Measurements from ENCODE around the gene SEL1L. TPM values are rescaled to one million over a fixed set of nuclear protein-coding genes. Genes with fewer than 3 reads are reported as not detected.

The SEL1L gene
- total and polyA plus RNA-seq, 2 of the 13 experiments (the other 11 are each of a cell fraction or from before 2014, with no cell fraction given), result 15.3 to 61.0 TPM

DNA sequence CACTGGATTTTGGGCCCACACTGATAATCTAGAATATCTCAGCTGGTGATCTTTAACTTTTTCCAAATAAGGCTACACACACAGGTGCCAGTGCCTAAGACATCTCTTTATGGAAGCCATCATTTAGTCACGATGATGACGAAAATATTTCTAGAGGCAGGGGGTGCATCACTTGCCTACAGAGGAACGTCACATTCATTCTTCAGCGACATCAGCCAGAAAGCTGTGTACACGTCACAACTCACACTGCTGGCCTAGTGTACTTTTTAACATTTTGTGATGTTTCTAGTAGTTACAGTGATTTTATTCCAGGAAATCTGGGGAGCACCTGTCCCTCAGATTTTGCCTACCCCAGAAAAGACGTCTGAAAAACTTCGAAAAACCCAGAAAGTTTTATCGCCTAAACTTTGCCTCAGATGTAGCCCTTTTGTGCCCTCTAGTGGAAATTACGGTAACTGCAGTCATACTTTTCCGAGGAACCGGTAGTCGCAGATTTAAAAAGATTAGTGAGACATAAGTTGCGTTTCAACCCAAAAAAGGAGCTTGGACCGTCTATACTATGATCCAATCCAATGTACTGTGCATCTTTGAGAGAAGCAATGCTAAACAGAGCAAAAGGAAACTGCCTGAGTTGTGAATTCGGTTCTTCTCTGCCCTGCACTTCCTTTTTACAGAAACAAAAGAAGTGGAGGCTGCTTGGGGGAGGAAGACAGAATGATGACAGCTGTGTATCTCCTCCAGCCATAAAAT lies 69.2 kb downstream of the SEL1L start (continued):
- TF ChIP-seq ESRRA (CRISPR knock-in tag; IDR thresholded peaks at IDR 0.05; ENCODE audit: low read depth) (no peak), ATF7 (IDR thresholded peaks at IDR 0.05) (no peak), ATF7 (CRISPR knock-in tag; IDR thresholded peaks at IDR 0.05) (no peak), MIXL1 (CRISPR knock-in tag; IDR thresholded peaks at IDR 0.05) (0 out of 2 replicates have a peak, but pooled peaks have one; percentile 11), ZBTB7B (CRISPR knock-in tag; IDR thresholded peaks at IDR 0.05) (no peak), TAF15 (IDR thresholded peaks at IDR 0.05; ENCODE audit: low read depth, low read length, poor library complexity, severe bottlenecking) (no peak), CHD2 (IDR thresholded peaks at IDR 0.05; ENCODE audit: low read depth, low read length) (no peak), ZNF234 (CRISPR knock-in tag; conservative IDR thresholded peaks at IDR 0.05) (no peak), GFI1 (CRISPR knock-in tag; IDR thresholded peaks at IDR 0.05; ENCODE audit: borderline replicate concordance) (no peak)
- TF ChIP-seq, protein P1, sequence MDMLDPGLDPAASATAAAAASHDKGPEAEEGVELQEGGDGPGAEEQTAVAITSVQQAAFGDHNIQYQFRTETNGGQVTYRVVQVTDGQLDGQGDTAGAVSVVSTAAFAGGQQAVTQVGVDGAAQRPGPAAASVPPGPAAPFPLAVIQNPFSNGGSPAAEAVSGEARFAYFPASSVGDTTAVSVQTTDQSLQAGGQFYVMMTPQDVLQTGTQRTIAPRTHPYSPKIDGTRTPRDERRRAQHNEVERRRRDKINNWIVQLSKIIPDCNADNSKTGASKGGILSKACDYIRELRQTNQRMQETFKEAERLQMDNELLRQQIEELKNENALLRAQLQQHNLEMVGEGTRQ (IDR thresholded peaks at IDR 0.05; ENCODE audit: low read depth, low read length), result no peak
- TF ChIP-seq, protein P1 (CRISPR knock-in tag; IDR thresholded peaks at IDR 0.05; ENCODE audit: borderline replicate concordance), result no peak
- TF ChIP-seq, protein P2, sequence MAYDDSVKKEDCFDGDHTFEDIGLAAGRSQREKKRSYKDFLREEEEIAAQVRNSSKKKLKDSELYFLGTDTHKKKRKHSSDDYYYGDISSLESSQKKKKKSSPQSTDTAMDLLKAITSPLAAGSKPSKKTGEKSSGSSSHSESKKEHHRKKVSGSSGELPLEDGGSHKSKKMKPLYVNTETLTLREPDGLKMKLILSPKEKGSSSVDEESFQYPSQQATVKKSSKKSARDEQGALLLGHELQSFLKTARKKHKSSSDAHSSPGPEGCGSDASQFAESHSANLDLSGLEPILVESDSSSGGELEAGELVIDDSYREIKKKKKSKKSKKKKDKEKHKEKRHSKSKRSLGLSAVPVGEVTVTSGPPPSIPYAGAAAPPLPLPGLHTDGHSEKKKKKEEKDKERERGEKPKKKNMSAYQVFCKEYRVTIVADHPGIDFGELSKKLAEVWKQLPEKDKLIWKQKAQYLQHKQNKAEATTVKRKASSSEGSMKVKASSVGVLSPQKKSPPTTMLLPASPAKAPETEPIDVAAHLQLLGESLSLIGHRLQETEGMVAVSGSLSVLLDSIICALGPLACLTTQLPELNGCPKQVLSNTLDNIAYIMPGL (CRISPR knock-in tag; IDR thresholded peaks at IDR 0.05; ENCODE audit: borderline replicate concordance in 1 of 2, low read depth in 1 of 2), result peak in 1 of 2 experiments; percentile 41; a peak in 1 of 4 replicates
- TF ChIP-seq, protein P3, sequence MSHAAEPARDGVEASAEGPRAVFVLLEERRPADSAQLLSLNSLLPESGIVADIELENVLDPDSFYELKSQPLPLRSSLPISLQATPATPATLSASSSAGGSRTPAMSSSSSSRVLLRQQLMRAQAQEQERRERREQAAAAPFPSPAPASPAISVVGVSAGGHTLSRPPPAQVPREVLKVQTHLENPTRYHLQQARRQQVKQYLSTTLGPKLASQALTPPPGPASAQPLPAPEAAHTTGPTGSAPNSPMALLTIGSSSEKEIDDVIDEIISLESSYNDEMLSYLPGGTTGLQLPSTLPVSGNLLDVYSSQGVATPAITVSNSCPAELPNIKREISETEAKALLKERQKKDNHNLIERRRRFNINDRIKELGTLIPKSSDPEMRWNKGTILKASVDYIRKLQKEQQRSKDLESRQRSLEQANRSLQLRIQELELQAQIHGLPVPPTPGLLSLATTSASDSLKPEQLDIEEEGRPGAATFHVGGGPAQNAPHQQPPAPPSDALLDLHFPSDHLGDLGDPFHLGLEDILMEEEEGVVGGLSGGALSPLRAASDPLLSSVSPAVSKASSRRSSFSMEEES (CRISPR knock-in tag; IDR thresholded peaks at IDR 0.05), result 0 out of 2 replicates have a peak, but pooled peaks have one; percentile 23
- TF ChIP-seq, protein P4, sequence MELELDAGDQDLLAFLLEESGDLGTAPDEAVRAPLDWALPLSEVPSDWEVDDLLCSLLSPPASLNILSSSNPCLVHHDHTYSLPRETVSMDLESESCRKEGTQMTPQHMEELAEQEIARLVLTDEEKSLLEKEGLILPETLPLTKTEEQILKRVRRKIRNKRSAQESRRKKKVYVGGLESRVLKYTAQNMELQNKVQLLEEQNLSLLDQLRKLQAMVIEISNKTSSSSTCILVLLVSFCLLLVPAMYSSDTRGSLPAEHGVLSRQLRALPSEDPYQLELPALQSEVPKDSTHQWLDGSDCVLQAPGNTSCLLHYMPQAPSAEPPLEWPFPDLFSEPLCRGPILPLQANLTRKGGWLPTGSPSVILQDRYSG (CRISPR knock-in tag; IDR thresholded peaks at IDR 0.05), result no peak
- TF ChIP-seq, protein P5, sequence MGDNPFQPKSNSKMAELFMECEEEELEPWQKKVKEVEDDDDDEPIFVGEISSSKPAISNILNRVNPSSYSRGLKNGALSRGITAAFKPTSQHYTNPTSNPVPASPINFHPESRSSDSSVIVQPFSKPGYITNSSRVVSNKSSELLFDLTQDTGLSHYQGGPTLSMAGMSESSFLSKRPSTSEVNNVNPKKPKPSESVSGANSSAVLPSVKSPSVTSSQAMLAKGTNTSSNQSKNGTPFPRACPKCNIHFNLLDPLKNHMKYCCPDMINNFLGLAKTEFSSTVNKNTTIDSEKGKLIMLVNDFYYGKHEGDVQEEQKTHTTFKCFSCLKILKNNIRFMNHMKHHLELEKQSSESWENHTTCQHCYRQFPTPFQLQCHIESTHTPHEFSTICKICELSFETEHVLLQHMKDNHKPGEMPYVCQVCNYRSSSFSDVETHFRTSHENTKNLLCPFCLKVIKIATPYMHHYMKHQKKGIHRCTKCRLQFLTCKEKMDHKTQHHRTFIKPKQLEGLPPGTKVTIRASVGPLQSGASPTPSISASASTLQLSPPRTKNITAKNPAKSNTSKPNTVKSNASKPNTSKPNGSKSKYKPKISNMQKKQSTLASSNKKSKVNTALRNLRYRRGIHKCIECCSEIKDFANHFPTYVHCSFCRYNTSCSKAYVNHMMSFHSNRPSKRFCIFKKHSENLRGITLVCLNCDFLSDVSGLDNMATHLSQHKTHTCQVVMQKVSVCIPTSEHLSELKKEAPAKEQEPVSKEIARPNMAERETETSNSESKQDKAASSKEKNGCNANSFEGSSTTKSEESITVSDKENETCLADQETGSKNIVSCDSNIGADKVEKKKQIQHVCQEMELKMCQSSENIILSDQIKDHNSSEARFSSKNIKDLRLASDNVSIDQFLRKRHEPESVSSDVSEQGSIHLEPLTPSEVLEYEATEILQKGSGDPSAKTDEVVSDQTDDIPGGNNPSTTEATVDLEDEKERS (CRISPR knock-in tag; IDR thresholded peaks at IDR 0.05), result no peak
- TF ChIP-seq, protein P6, sequence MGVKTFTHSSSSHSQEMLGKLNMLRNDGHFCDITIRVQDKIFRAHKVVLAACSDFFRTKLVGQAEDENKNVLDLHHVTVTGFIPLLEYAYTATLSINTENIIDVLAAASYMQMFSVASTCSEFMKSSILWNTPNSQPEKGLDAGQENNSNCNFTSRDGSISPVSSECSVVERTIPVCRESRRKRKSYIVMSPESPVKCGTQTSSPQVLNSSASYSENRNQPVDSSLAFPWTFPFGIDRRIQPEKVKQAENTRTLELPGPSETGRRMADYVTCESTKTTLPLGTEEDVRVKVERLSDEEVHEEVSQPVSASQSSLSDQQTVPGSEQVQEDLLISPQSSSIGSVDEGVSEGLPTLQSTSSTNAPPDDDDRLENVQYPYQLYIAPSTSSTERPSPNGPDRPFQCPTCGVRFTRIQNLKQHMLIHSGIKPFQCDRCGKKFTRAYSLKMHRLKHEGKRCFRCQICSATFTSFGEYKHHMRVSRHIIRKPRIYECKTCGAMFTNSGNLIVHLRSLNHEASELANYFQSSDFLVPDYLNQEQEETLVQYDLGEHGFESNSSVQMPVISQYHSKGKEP (CRISPR knock-in tag; IDR thresholded peaks at IDR 0.05), result no peak
